ENCODE measurements around the gene AKAP1. TPM values are rescaled to one million over a fixed set of nuclear protein-coding genes. Genes with fewer than 3 reads are reported as not detected.

AKAP1 gene
- total RNA-seq, 1 donor from 2014 or later = 87.3 TPM

DNA sequence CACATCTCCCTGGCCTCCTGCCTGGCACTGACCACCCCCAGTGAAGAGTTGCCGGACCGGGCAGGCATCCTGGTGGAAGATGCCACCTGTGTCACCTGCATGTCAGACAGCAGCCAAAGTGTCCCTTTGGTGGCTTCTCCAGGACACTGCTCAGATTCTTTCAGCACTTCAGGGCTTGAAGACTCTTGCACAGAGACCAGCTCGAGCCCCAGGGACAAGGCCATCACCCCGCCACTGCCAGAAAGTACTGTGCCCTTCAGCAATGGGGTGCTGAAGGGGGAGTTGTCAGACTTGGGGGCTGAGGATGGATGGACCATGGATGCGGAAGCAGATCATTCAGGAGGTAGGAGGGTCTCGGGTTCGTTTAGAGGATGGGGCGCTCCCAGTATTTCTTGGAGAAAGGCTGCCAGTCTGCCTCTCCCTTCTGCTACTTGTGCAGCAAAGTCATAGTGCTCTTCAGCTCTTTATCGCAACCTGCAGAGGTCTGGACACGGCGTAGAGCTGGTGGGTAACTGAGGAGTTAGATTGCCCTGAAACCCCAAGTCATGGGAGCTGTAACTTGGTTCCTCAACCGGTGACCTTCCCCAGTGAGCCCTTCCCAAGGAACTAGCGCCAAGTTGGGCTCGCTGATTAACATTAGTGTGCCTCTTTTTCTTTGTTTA lies 21.9 kb downstream of the AKAP1 start:
- no peak for DNase-seq

DNA sequence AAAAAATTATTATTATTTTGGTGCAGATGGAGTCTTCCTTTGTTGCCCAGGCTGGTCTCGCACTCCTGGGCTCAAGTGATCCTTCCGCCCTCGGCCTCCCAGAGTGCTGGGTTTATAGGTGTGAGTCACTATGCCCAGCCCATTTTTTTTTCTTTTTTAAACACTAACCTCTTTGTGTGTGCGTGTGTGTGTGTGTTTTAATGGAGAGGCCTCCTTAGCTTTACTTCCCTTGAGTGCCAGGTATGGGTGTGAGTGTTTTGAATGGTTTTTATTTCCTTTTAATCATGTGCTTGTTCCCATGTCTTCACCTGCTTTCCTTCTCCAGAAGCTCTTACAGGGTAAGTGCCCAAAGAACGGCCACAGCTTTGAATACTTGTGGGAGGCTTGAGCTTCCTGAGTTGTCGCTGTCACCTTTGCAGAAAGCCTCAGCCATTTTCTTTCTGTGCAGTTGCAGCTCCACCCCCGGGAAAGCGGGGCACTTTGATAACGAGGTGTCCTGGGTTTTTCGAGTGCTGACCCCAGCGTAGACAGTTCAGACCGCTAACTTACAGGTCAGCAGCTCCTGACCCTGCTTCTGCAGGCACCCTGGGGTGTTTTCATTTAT lies 22.6 kb downstream of the AKAP1 start:
- no peak for DNase-seq

DNA sequence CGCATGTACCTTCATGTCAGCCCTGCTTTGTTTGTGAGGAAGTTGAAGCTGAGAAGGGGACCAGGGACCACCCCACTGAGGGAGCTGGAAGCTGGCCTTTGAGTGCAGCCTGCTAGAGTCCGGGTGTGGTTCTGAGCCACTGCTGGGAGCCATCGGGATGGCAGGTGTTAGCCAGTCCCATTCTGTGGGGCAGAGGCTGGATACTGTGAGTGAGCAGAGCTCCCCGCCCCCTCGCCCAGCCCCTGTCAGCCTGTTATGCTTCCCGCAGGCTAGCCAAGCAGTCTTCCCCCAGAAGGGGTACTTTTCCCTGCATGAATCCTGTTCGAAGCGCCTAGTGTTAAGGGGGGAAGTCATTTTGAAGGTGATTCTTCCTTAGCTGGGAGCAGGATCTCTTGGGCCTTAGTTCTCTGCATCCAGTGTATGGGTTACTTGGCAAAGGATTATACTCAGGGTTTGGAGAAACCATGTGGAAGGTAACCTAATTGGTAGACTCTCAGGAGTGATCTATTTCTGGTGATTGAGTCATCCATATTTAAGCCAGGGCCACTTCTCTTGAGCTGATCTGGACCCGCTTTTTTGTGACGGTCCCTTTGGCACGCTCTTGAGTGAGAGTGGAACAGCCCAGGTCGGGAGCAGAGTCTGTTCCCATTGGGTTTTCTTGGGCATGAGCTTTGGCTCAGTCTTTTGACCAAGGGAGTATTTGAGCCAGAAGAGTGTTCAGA lies 23.8 kb downstream of the AKAP1 start:
- peak; percentile 69 for DNase-seq

DNA sequence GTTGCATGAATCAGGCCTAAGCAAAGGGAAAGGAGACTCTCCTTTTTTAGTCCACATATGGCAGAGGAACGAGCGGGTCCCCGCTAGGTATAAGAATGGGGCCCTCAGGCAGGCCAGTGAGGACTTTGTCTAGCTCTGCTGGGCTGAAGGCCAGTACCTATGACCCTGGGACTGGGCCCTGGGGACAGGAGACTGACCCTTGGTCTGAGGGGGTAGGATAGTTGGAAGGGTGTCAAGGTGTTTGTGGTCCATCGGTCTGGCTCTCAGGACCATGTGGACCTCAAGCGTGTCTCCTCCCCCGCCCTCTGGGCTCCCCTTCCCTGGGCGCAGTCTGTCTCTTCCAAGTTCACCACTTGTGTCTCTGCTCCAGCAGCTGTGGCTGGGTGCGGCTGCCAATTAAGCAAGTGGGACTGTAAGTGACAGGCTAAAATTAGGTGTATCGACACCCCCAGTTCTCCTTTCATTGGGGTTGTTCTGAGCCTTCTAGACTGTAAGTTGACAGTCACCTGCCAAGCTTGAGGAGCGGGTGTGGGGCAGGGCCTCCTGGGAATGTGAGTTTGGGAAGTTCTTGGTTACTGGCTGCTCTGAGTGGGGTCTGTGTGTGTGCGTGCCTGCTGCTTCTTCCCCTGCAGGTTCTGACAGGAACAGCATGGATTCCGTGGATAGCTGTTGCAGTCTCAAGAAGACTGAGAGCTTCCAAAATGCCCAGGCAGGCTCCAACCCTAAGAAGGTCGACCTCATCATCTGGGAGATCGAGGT lies 24.5 kb downstream of the AKAP1 start:
- peak; percentile 90 for DNase-seq

DNA sequence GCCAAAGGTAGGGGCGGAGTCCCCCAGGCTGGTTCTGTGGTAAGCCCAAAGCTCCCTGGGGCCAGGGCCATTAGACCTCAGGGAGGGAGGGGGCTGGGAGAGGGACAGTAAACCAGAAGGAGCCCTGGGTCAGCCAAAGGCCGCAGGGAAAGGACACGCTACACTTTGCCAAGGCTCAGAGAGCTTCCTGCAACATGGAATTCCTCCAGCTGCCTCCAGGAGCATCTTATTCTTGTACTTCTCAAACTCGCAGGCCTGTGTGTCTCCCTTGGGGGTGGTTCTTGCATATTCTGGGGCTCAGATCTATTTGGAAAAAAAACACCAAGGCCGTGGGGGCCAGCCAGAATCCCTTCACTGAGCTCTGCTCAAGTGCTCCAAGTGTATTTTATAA lies 25.1 kb downstream of the AKAP1 start:
- peak; percentile 78 for DNase-seq

DNA sequence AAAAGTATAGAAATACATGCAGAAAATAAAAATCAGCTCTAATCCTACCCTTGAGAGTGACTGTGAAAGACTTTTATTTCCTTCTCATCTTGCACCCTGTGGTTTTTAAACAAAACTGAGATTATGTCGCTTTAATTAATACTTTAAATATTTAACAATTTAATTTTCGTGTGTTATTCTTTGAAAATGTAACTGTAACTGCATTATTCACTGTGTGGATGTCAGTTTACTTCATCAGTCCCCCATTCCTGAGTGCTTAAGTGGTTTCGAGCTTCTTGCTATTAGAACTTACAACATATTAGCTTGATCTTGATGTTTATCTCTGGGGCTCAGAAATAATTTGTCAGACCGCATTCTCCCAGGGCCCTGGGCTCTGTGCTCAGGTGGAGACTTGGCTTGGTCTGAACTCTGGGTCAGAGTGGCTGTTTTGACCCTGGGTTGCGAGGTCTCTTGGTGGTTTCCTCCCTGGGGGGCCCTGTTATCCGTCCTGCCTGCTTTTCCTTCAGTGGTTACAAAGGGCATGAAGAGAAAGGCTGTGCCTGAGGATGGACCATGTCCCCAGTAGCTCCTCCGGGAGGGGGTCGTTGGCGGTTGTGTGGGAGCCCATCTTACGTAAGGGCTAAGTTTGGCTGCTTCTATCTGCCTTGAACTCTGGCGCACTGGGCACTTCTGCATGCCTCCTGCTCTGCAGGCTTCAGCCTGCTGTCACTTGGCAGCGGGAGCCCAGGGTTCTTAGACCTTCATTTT lies 25.7 kb downstream of the AKAP1 start:
- DNase-seq = peak; percentile 41

DNA sequence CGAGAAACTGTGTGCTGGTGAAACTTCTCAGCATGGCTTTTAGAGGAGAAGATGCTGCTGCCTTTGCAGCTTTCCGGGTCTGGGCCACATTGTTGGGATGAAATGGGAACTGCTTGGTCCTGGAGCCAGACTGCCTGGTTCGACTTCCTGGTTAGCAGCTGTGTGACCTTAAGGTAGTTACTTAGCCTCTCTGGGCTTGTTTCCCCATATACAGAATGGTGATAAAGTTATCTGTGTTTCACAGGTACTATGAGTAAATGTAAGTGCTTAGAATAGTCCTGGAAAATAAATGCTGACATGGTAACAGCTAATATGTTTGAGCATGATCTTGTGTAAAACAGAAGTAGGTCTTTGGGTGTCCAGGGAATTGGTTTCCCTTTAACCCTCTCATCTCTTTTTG lies 26.3 kb downstream of the AKAP1 start:
- no peak for DNase-seq

DNA sequence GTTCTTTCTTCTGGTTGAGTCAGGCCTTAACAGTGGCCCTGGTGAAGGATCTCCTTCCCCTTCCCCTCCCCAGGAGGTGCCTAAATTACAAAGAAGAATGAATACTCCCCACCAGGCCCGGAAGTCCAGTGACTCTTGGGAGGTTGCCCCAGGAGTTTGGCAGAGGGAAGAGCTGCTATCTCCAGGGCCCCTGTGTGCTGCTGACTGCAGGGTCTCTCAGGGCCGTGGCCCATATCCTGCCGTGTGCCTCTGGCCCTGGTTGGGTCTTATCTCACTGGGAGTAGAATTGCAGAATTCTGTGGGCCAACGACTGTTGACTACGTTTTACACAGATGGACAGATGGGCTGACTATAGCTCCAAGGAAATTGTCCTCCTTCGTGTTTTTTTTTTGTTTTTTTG lies 28.0 kb downstream of the AKAP1 start:
- DNase-seq = no peak

DNA sequence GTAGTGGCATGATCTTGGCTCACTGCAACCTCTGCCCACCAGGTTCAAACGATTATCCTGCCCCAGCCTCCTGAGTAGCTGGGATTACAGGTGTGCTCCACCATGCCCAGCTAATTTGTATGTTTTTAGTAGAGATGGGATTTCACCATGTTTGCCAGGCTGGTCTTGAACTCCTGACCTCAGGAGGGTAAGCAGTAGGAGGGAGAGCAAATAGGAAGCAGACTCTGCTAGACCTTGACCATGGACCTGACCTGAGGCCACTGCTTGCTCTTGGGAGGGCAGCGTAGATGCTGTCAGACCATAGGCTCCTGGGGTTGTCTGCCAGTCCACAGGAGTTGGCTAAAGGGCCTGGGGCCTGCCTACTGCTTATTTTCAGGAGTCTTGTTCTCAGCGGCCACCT lies 28.6 kb downstream of the AKAP1 start:
- DNase-seq = no peak

DNA sequence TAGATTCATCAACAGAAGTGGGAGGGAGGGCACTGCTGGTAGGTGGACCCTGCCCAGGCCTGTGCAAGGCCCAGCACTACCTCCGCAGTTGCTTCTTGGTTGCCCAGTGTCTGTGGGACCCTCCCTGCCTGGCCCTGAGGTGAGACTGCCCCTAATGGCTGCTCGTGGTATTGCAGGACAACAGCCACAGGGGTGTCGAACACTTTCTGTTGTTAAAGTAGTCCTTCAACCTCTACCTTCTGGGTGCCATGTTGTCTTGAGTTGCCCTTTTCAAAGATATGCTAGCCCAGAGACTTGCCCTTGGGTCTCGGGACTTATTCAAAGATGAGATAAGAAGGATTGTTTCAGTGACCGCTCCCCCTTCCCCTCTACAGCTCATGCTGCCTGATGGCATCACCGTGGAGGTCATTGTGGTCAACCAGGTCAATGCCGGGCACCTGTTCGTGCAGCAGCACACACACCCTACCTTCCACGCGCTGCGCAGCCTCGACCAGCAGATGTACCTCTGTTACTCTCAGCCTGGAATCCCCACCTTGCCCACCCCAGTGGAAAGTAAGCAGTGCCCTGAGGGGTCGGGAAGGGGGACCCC lies 29.1 kb downstream of the AKAP1 start:
- peak; percentile 66 for DNase-seq

DNA sequence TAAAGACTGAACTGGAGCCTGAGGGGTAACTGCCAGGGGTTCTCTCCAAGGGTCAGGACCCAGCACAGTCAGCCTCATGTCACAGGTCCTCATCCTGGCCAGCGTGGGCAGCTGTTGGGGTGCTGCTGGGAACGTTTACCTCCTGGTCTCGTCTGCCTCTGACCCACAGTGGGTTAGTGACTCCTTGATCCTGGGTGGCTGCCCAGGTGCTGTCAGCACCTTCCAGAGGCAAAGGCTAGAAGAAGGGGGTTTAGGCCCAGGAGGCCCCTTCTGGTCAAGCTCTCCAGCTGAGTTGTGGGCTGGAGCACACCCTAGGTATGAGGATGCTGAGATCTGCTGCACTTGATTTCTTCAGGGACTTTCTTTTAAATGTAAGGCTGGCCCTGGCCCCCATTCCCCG lies 30.3 kb downstream of the AKAP1 start:
- no peak for DNase-seq

DNA sequence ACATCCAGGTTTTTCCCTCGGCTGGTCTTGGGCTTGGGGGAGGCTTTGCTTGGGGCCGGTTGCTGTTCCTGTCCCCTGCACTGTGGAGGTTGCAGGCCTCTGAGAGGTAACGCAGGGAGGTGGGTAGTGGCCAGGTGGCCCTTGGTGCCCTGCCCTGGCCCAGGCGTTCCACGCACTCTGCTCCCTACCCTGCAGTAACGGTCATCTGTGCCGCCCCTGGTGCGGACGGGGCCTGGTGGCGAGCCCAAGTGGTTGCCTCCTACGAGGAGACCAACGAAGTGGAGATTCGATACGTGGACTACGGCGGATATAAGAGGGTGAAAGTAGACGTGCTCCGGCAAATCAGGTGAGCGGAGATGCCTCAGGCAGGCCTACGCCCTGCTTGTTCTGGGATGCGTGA lies 30.9 kb downstream of the AKAP1 start:
- no peak for DNase-seq

DNA sequence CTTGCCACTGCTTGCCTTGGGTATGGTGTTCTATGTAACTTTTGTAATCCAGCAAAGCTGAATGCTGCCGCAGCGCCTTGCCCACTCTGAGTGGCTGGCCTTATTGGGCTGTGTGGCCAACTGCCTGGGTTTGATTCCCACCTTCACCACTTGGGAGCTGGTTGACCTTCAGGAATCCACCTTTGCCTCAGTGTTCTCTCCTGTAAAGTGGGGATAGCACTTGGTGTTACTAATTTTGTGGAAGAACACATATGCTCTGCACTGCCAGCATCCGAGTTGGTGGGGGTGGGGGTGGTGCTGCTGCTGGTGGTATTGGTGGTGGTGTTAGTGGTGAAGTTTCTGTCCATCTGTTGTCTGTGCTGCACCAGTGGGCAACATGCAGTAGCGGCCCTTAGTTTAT lies 32.8 kb downstream of the AKAP1 start:
- no peak for DNase-seq

DNA sequence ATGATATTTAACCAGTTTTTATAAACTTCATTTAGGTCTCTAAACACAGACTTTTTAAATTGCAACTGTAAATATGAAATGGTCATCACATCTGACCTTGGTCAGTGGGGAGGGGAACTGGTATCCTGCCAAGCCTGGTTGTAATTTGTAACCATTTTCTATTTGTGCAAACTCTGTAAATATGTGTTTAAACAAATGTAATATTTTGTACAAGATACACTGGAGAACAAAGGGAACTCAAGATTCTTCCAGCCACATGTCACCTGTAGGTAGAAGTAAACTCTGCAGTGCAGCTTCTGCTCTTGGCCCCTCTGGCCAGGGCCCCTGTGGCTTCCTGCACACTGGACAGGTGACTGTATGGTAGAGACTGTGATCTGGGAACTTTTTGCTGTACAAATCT lies 35.8 kb downstream of the AKAP1 start:
- no peak for DNase-seq

DNA sequence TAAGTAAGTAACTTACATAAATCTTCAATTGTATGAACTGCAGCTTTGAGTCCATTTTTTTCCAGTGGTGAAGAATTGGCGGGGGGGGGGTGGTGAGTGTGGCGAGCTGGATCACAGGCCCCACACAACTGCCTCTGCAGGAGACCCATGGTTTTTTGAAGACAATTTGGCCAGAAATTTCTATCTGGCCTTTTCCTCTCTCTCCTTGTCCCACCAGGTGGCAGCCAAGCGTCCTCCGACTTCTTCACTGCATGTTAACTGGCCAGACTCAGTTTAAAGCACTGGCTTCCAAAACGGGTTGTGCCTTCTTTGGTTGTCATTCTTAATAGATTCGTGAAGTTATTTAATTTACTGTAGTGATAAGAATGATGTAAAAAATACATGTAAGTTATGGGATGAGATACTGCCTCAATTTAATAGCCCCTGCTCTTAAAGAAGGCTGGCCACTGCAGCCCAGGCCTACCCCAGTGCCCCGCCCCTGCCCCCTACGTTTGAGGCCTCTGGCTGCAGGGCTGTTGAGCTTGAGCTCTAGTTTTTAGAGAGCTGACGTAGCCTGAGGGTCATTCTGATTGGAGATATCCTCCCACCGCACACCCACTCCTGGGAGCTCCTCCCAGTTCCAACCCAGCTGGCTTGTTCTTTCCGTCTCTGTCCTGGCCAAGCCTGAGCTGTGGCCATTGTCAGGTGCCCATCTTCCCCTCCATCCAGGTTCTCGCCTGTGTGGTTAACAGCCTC lies 36.4 kb downstream of the AKAP1 start:
- peak; percentile 64 for DNase-seq

DNA sequence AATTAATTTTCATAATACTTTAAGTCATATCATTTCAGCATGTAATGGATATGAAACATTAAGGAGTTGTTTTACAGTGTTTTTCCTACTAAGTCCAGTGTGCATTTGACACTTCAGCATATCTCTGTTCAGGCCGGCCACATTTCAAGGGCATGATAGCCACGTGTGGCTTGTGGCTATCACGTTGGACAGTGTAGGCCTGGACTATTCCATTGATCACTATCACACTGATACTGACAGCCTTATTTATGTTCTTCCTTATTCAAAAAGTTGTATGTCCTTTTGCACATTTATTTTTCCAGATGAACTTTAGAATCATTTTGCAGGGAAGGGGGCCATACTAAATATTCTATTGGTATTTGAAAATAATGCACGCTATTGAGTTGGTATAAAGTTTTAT lies 39.0 kb downstream of the AKAP1 start:
- no peak for DNase-seq

DNA sequence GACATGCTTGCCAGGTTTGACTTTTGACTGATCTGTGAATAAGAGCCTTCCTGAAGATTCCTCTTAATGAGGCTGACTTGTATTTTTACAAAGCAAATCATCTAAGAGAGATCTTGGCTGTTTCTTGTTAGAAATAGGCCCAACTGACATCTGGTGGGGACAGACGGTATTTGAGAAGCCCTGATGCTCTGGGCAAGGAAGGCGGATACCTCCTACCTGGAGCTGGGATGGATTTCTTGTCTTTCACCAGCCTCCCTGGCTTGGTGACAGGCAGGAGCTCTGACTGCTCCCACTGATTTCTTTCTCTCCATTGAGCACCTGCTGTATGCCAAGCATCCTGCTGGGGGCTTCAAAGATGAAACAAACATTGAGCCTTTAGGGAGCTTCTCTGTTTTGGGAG lies 40.4 kb downstream of the AKAP1 start:
- DNase-seq = no peak

DNA sequence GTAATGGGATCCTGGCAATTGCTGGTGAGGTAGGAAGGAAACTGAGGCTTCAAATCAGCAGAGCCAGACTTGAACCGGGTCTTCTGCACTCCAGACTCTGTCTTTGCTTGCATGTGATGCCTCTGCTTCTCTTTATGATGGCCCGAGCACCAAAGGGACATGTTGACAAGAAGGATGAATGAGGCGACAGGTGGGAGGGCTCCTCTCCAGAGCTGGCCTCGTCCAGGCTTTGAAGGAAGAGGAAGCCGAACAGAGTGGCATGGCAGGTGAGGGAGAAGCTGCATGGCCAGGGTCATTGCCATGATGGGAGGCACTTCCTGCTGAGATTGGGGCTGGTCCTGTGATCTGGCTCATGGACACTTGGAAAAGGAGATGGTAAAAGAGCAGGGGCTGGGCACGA lies 40.8 kb downstream of the AKAP1 start:
- DNase-seq = peak; percentile 50

DNA sequence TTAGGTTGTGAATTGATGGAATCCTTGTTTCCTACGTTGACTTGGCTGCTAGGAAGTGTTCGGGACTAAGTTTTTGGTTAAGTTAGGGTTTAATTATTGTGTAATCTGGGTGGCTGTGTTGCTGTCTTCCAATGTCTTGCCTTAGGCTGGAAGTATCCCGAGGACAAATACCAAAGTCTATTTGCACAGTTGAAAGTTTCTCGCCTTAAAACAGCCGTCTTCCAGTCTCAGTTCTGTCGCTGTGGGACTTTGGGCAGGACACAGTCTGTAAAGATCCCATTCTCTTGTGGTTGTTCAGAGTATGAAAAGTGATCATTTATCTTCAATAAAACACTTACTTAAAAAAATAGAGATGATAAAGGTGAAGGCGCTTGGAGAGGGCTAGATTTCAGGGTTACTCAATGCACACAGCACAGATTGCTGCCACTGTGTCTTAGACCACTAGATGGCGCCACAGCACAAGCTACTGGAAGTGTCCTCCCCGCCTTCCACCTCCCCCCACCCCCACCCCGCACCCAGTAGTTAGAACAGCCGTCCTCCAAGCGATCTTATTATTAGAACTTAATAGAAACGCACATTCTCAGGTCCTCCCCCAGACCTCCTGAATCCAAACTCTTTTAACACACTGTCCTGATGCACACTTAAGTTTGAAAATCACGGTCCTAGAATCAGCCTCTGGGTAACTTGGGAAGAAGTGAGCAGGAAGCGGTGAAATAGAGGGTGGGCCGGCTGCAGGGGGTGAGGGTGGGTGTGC lies 45.8 kb downstream of the AKAP1 start:
- DNase-seq = peak; percentile 93

DNA sequence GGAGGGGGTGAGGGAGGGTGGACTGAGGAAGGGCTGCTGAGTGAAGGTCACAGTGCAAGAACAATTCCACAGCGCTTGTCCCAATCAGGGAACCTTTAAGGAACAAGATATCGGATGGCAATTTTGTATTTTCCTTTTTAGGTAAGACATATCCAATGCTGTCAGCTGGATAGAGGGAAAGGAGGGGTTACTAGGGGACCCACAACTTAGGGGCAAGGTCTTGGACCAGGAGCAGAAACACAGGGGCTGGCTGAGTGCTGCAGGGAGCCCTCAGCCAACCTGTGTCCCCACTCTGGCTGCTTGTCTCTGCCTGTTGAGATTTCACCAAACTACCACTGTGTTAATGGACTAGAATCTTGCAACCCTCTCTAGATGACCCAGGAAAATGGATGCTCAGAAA lies 47.6 kb downstream of the AKAP1 start:
- DNase-seq = no peak

Measured in tongue (tissue), 2 donors.